Measurements from ENCODE around the gene SV2C. TPM values are rescaled to one million over a fixed set of nuclear protein-coding genes. Genes with fewer than 3 reads are reported as not detected.

Gene SV2C
- total RNA-seq, 1 experiment from 2014 or later, result not detected

DNA sequence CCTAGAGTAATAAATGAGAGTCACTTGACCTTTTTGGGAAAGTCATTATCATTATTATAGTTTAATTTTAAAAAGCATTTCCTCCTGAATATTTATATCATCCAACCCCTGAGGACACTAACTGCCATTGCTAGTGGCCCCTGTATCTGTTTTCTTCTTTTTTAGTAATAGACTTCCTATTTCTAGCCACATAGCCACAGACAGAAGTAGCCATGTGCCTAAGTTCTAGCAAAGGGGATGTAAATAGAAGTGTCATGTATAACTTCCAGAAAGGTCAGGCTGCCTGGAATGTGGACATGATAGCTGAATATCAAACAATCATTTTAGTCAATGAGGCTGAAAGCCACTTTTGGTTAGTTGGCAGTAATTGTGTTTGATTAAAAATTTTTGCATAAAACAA, 282.4 kb downstream of the SV2C start:
- H3K4me1 ChIP-seq (ENCODE audit: control insufficient read depth in 1 of 2, insufficient read depth in 2 of 2, low read length in 2 of 2), result peaks cover 4 to 22% of the 10 kb centered on the region in 2 experiments; a peak in 3 of 4 replicates
- H3K79me2 ChIP-seq (ENCODE audit: insufficient read depth, low read length), result no peaks in the 10 kb centered on the region
- no peaks in the 10 kb centered on the region for H3K9me3 ChIP-seq (ENCODE audit: control insufficient read depth in 1 of 2, insufficient read depth in 1 of 2, low read depth in 1 of 2, low read length in 2 of 2)
- no TSS peak for BruUV-seq (replicated peaks)
- H3K36me3 ChIP-seq (ENCODE audit: control insufficient read depth in 1 of 2, insufficient read depth in 2 of 2, low read length in 2 of 2), result no peaks in the 10 kb centered on the region
- H3K4me2 ChIP-seq (ENCODE audit: low read length), result no peak overlapping the region
- no peak for TF ChIP-seq ZNF274 (IDR thresholded peaks at IDR 0.05; ENCODE audit: low read depth, low read length)
- TF ChIP-seq EZH2 (IDR thresholded peaks at IDR 0.05), result no peak
- TF ChIP-seq, protein P1, sequence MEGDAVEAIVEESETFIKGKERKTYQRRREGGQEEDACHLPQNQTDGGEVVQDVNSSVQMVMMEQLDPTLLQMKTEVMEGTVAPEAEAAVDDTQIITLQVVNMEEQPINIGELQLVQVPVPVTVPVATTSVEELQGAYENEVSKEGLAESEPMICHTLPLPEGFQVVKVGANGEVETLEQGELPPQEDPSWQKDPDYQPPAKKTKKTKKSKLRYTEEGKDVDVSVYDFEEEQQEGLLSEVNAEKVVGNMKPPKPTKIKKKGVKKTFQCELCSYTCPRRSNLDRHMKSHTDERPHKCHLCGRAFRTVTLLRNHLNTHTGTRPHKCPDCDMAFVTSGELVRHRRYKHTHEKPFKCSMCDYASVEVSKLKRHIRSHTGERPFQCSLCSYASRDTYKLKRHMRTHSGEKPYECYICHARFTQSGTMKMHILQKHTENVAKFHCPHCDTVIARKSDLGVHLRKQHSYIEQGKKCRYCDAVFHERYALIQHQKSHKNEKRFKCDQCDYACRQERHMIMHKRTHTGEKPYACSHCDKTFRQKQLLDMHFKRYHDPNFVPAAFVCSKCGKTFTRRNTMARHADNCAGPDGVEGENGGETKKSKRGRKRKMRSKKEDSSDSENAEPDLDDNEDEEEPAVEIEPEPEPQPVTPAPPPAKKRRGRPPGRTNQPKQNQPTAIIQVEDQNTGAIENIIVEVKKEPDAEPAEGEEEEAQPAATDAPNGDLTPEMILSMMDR (IDR thresholded peaks at IDR 0.05 in 2 of 3, conservative IDR thresholded peaks at IDR 0.05 in 1 of 3; ENCODE audit: borderline replicate concordance in 1 of 3, insufficient read depth in 1 of 3, low read depth in 2 of 3, low read length in 2 of 3), result no peak
- TF ChIP-seq, protein P2, sequence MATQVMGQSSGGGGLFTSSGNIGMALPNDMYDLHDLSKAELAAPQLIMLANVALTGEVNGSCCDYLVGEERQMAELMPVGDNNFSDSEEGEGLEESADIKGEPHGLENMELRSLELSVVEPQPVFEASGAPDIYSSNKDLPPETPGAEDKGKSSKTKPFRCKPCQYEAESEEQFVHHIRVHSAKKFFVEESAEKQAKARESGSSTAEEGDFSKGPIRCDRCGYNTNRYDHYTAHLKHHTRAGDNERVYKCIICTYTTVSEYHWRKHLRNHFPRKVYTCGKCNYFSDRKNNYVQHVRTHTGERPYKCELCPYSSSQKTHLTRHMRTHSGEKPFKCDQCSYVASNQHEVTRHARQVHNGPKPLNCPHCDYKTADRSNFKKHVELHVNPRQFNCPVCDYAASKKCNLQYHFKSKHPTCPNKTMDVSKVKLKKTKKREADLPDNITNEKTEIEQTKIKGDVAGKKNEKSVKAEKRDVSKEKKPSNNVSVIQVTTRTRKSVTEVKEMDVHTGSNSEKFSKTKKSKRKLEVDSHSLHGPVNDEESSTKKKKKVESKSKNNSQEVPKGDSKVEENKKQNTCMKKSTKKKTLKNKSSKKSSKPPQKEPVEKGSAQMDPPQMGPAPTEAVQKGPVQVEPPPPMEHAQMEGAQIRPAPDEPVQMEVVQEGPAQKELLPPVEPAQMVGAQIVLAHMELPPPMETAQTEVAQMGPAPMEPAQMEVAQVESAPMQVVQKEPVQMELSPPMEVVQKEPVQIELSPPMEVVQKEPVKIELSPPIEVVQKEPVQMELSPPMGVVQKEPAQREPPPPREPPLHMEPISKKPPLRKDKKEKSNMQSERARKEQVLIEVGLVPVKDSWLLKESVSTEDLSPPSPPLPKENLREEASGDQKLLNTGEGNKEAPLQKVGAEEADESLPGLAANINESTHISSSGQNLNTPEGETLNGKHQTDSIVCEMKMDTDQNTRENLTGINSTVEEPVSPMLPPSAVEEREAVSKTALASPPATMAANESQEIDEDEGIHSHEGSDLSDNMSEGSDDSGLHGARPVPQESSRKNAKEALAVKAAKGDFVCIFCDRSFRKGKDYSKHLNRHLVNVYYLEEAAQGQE (IDR thresholded peaks at IDR 0.05; ENCODE audit: low read depth), result no peak
- TF ChIP-seq EZH2phosphoT487 (IDR thresholded peaks at IDR 0.05; ENCODE audit: borderline replicate concordance), result no peak
- TF ChIP-seq POLR2A (IDR thresholded peaks at IDR 0.05; ENCODE audit: borderline replicate concordance, extremely low read depth, insufficient read depth, insufficient read length), result no peak
- no peak for TF ChIP-seq TCF7L2 (IDR thresholded peaks at IDR 0.05; ENCODE audit: borderline replicate concordance, extremely low read depth, insufficient read depth, insufficient read length)
- no peak for TF ChIP-seq YY1 (IDR thresholded peaks at IDR 0.05; ENCODE audit: extremely low read depth, insufficient replicate concordance, low read depth, low read length)
- TF ChIP-seq, protein P3, sequence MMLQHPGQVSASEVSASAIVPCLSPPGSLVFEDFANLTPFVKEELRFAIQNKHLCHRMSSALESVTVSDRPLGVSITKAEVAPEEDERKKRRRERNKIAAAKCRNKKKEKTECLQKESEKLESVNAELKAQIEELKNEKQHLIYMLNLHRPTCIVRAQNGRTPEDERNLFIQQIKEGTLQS (IDR thresholded peaks at IDR 0.05), result no peak
- no peak for TF ChIP-seq POLR2AphosphoS5 (IDR thresholded peaks at IDR 0.05; ENCODE audit: low read depth, low read length)
- TF ChIP-seq JUND (IDR thresholded peaks at IDR 0.05), result no peak
- ChIA-PET CTCF (no interaction called here), RAD21 (ENCODE audit: low non-redundant PET in 1 of 2, low total read pairs in 2 of 2, uncharacterized antibody in 2 of 2, unreplicated experiment in 2 of 2) (no interaction called here), POLR2A (no interaction called here)
- ATAC-seq (no peak), DNase-seq (ENCODE audit: low read depth, low spot score) (no peak)
- H2AFZ ChIP-seq (ENCODE audit: low read depth, low read length, poor library complexity, severe bottlenecking), result peak overlapping the region; percentile 38
- H3K27me3 ChIP-seq (ENCODE audit: insufficient read depth, low read length), result no peaks in the 10 kb centered on the region
- no peak overlapping the region for H3K4me3 ChIP-seq (replicated peaks in 1 of 2; ENCODE audit: low read depth in 1 of 2, low read length in 2 of 2)
- H4K20me1 ChIP-seq (ENCODE audit: insufficient read depth), result no peaks in the 10 kb centered on the region
- no peak overlapping the region for H3K9ac ChIP-seq (ENCODE audit: low read length)
- intact Hi-C loops (cut with micrococcal nuclease), result no loop called here
- H3K27ac ChIP-seq (ENCODE audit: low read depth, low read length), result no peak overlapping the region
- no peaks in the 10 kb centered on the region for H3K9me2 ChIP-seq (ENCODE audit: insufficient read depth)

Data from HCT116 (cell line).